Activated T-cell treated with anti-CD3 and anti-CD28 coated beads, Interleukin-2, amount 50 U/mL, for 1 hour (primary cell): Measurements from ENCODE around the gene FAS.
"Not testable (repeated sequence)": the region's sequence is repeated elsewhere in the genome, so short reads cannot be mapped to it uniquely, and the experiment has no call there.

Experiments
- DNase-seq: peaks from one replicate; pipeline ENCODE4 v3.0.0-alpha.2; 2020

Gene FAS

GRCh38 chr10:88995156-88995876 lies 4.7 kb downstream of the FAS start:
- DNase-seq: no peak

GRCh38 chr10:88996927-88997326 lies 6.3 kb downstream of the FAS start:
- no peak for DNase-seq

- no peak for DNase-seq
Observed at GRCh38 chr10:88999625-89000024, 9.0 kb downstream of the FAS start.

GRCh38 chr10:89001024-89001728 lies 10.6 kb downstream of the FAS start:
- no peak for DNase-seq

GRCh38 chr10:89001729-89002072 lies 11.1 kb downstream of the FAS start:
- DNase-seq: no peak

- DNase-seq: no peak
Observed at GRCh38 chr10:89002226-89002978, 11.8 kb downstream of the FAS start.

- no peak for DNase-seq
Observed at GRCh38 chr10:89003344-89003743, 12.7 kb downstream of the FAS start.

- no peak for DNase-seq
Observed at GRCh38 chr10:89007129-89007893, 16.7 kb downstream of the FAS start.

GRCh38 chr10:89018700-89019346 lies 28.2 kb downstream of the FAS start:
- DNase-seq: not testable (repeated sequence)

GRCh38 chr10:89019569-89020327 lies 29.1 kb downstream of the FAS start:
- no peak for DNase-seq

GRCh38 chr10:89021526-89021925 lies 30.9 kb downstream of the FAS start:
- DNase-seq: not testable (repeated sequence)

- DNase-seq: no peak
Observed at GRCh38 chr10:89022734-89023133, 32.1 kb downstream of the FAS start.

- DNase-seq: no peak
Observed at GRCh38 chr10:89025453-89025852, 34.9 kb downstream of the FAS start.

- no peak for DNase-seq
Observed at GRCh38 chr10:89029181-89029580, 38.6 kb downstream of the FAS start.

- peak; percentile 60 for DNase-seq
Observed at GRCh38 chr10:89029785-89030437, 39.3 kb downstream of the FAS start.

- no peak for DNase-seq
Observed at GRCh38 chr10:89030791-89031190, 40.2 kb downstream of the FAS start.

- no peak for DNase-seq
Observed at GRCh38 chr10:89032141-89032891, 41.7 kb downstream of the FAS start.

- no peak for DNase-seq
Observed at GRCh38 chr10:89035461-89035860, 44.9 kb downstream of the FAS start.

GRCh38 chr10:89037096-89037495 lies 46.5 kb downstream of the FAS start:
- DNase-seq: no peak

GRCh38 chr10:89042562-89042961 lies 52.0 kb downstream of the FAS start:
- DNase-seq: no peak

GRCh38 chr10:89043052-89043451 lies 52.5 kb downstream of the FAS start:
- no peak for DNase-seq
